Naive thymus-derived CD4-positive, alpha-beta T cell (primary cell): Measurements from ENCODE around the gene SPNS2. TPM values are rescaled to one million over a fixed set of nuclear protein-coding genes. Genes with fewer than 3 reads are reported as not detected.

Experiments
- ATAC-seq: fragments of 150-1000 bp; cut with Tn5 transposase; 2 replicates; pipeline ENCODE4 v1.10.0; 2021; ENCODE audit warnings: mild to moderate bottlenecking, moderate library complexity
- CTCF ChIA-PET: fragments of 350-600 bp; sonication (Branson Sonifier 250); formaldehyde crosslinking; loops from one replicate; lab custom pipeline; 2021; ENCODE audit warnings: antibody characterized with exemption; lab: Charles Lee
- POLR2A ChIA-PET: fragments of 350-600 bp; sonication (Branson Sonifier 250); formaldehyde crosslinking; loops from one replicate; lab custom pipeline; 2021; ENCODE audit warnings: antibody characterized with exemption, inconsistent platforms; lab: Charles Lee
- DNase-seq, 9 donors: peaks; one replicate each; pipeline versions ENCODE4 v3.0.0 to v3.0.0-alpha.2; 2020 to 2022; ENCODE audit warnings: mixed read lengths in 1 of 9
- H3K27ac ChIP-seq: one replicate; pipeline ENCODE4 v1.7.0; 2013; ENCODE audit warnings: mild to moderate bottlenecking, low read depth, low read length, moderate library complexity
- H3K27me3 ChIP-seq, 2 donors: one replicate each; pipeline ENCODE4 v1.7.0; 2013; ENCODE audit warnings: low read length in 2 of 2, mild to moderate bottlenecking in 2 of 2, moderate library complexity in 2 of 2; ENCODE audit not compliant: control insufficient read depth in 2 of 2, insufficient read depth in 2 of 2
- H3K36me3 ChIP-seq, 3 experiments: 1 replicate in 2 of 3; 2 replicates in 1 of 3; pipeline ENCODE4 v1.7.0; 2013; ENCODE audit warnings: low read length in 3 of 3, mild to moderate bottlenecking in 3 of 3, moderate library complexity in 1 of 3; ENCODE audit not compliant: insufficient read depth in 3 of 3, control insufficient read depth in 2 of 3
- H3K4me1 ChIP-seq, 2 donors: one replicate each; pipeline ENCODE4 v1.7.0; 2013; ENCODE audit warnings: low read length in 2 of 2, mild to moderate bottlenecking in 2 of 2, moderate library complexity in 1 of 2; ENCODE audit not compliant: control insufficient read depth in 2 of 2, insufficient read depth in 2 of 2
- H3K4me3 ChIP-seq: 2 replicates; pipeline ENCODE4 v1.7.0; 2013; ENCODE audit warnings: mild to moderate bottlenecking, low read length
- H3K9me3 ChIP-seq, 3 experiments: 1 replicate in 2 of 3; 2 replicates in 1 of 3; pipeline ENCODE4 v1.7.0; 2013; ENCODE audit warnings: low read length in 3 of 3; ENCODE audit not compliant: control insufficient read depth in 2 of 3
- H3K27ac Mint-ChIP-seq, 9 donors: one replicate each; pipeline ENCODE4 v1.8.0; 2020 to 2022; ENCODE audit warnings: mixed read lengths in 9 of 9, mild to moderate bottlenecking in 8 of 9, moderate library complexity in 5 of 9, inconsistent platforms in 2 of 9
- H3K27me3 Mint-ChIP-seq, 5 donors: one replicate each; pipeline ENCODE4 v1.8.0; 2021 to 2022; ENCODE audit warnings: mixed read lengths in 5 of 5, mild to moderate bottlenecking in 1 of 5
- H3K36me3 Mint-ChIP-seq, 5 donors: one replicate each; pipeline ENCODE4 v1.8.0; 2020 to 2022; ENCODE audit warnings: mixed read lengths in 5 of 5, mild to moderate bottlenecking in 3 of 5, inconsistent platforms in 1 of 5
- H3K4me1 Mint-ChIP-seq, 7 donors: one replicate each; pipeline ENCODE4 v1.8.0; 2020 to 2022; ENCODE audit warnings: mixed read lengths in 7 of 7, mild to moderate bottlenecking in 3 of 7, inconsistent platforms in 1 of 7
- H3K4me3 Mint-ChIP-seq, 10 donors: one replicate each; pipeline ENCODE4 v1.8.0; 2020 to 2022; ENCODE audit warnings: mild to moderate bottlenecking in 10 of 10, mixed read lengths in 10 of 10, moderate library complexity in 6 of 10, inconsistent platforms in 2 of 10
- H3K9me3 Mint-ChIP-seq, 11 donors: one replicate each; pipeline ENCODE4 v1.8.0; 2020 to 2022; ENCODE audit warnings: mixed read lengths in 11 of 11, mild to moderate bottlenecking in 4 of 11, inconsistent platforms in 1 of 11, moderate library complexity in 1 of 11
- intact Hi-C, 2 donors: fragments of 100-400 bp; cut with micrococcal nuclease; formaldehyde crosslinking; loops; one replicate each; pipeline ENCODE4 v1.15.1; 2023
- polyA plus RNA-seq, 2 donors: library from polyadenylated mRNA; unstranded; fragments of 300-500 nt; fragmentation: Illumina TruSeq; gene quantifications; one replicate each; pipeline ENCODE4 v1.2.3, GENCODE V29; 2021
- total RNA-seq, 6 experiments: library from RNA in 5 of 6; stranded (reverse) in 5 of 6; gene quantifications; 1 replicate in 5 of 6; 2 replicates in 1 of 6; pipeline ENCODE4 v1.2.3 and lab custom pipeline; 2021 to 2026

Gene SPNS2
- total RNA-seq (under 1 TPM in 4 of 5 experiments, not detected in 1; 0.19 to 0.56 (median 0.50) TPM), polyA plus RNA-seq (not detected), total RNA-seq (lab: John Stamatoyannopoulos, UW) (not detected)

- DNase-seq (peak; percentile 46 to 74 (median 66)), ATAC-seq (peak; percentile 96)
- Histone ChIP-seq H3K9me3 (no peaks in the 10 kb centered on the region), H3K27me3 (peaks cover 0 to 14% of the 10 kb centered on the region in 2 donors), H3K4me1 (peaks cover 15 to 17% of the 10 kb centered on the region in 2 donors), H3K4me3 (peak within 1 kb of the TSS; percentile 48), H3K36me3 (no peaks in the 10 kb centered on the region), H3K27ac (no peak within 1 kb of the TSS)
- Mint-ChIP-seq H3K27me3 (peaks cover 15 to 52% (median 26%) of the 10 kb centered on the region in 5 donors), H3K27ac (no peak within 1 kb of the TSS), H3K4me1 (peaks cover 13 to 26% (median 23%) of the 10 kb centered on the region in 7 donors), H3K36me3 (no peaks in the 10 kb centered on the region), H3K4me3 (peak within 1 kb of the TSS; percentile 77 to 92 (median 84)), H3K9me3 (no peaks in the 10 kb centered on the region)
- intact Hi-C loops = loop anchor here in 1 of 2 donors (1.0 to 10.0 kb wide), 3 partner anchors 12 to 126 kb away; partner anchors contain the start of gene MYBBP1A
- POLR2A ChIA-PET = interaction anchor here (1.0 to 1.6 kb wide), 4 partner anchors 12 to 205 kb away, joined by 3 to 10 read pairs (median 5); no protein-coding TSS in a partner anchor
- CTCF ChIA-PET = interaction anchor here (0.6 to 1.0 kb wide), 2 partner anchors 18 to 54 kb away, joined by 3 to 4 read pairs; no protein-coding TSS in a partner anchor
These were observed at the start of gene SPNS2 for GRCh38 chr17:4498461-4499397. Gene SPNS2 (plus strand): TSS chr17:4498881. CDS start chr17:4499048, 167 bp downstream.

- ChIA-PET POLR2A (interaction anchor here (0.6 to 0.7 kb wide), 2 partner anchors 8 to 611 kb away, joined by 4 to 6 read pairs; no protein-coding TSS in a partner anchor), CTCF (interaction anchor here (0.5 kb wide), 1 partner anchor 118 kb away, joined by 4 read pairs; no protein-coding TSS in a partner anchor)
- Histone ChIP-seq H3K27ac (no peak overlapping the region), H3K4me3 (no peak overlapping the region), H3K27me3 (no peaks in the 10 kb centered on the region), H3K9me3 (no peaks in the 10 kb centered on the region), H3K4me1 (no peaks in the 10 kb centered on the region), H3K36me3 (no peaks in the 10 kb centered on the region)
- intact Hi-C loops = no loop called here
- Mint-ChIP-seq H3K36me3 (no peaks in the 10 kb centered on the region), H3K27me3 (peaks cover 0 to 10% (median 0%) of the 10 kb centered on the region in 5 donors), H3K4me3 (no peak overlapping the region), H3K27ac (peak overlapping the region in 1 of 9 donors; percentile 5), H3K9me3 (no peaks in the 10 kb centered on the region), H3K4me1 (peaks cover 0 to 10% (median 0%) of the 10 kb centered on the region in 7 donors)
- DNase-seq = no peak
- ATAC-seq = no peak
These were observed 48.9 kb upstream of the SPNS2 start for GRCh38 chr17:4449736-4450135.

GRCh38 chr17:4450710-4451316 is 47.9 kb upstream of the SPNS2 start:
- Histone ChIP-seq H3K9me3 (no peaks in the 10 kb centered on the region), H3K4me3 (no peak overlapping the region), H3K27ac (no peak overlapping the region), H3K36me3 (no peaks in the 10 kb centered on the region), H3K27me3 (no peaks in the 10 kb centered on the region), H3K4me1 (no peaks in the 10 kb centered on the region)
- no peaks in the 10 kb centered on the region for H3K9me3 Mint-ChIP-seq
- peaks cover 0 to 8% (median 0%) of the 10 kb centered on the region in 7 donors for H3K4me1 Mint-ChIP-seq
- DNase-seq (no peak), ATAC-seq (no peak)
- intact Hi-C loops = no loop called here
- POLR2A ChIA-PET = no interaction called here
- no peaks in the 10 kb centered on the region for H3K36me3 Mint-ChIP-seq
- H3K4me3 Mint-ChIP-seq = no peak overlapping the region
- H3K27me3 Mint-ChIP-seq = peaks cover 0 to 10% (median 0%) of the 10 kb centered on the region in 5 donors
- CTCF ChIA-PET = no interaction called here
- H3K27ac Mint-ChIP-seq = no peak overlapping the region

GRCh38 chr17:4453812-4454591 is 44.7 kb upstream of the SPNS2 start:
- H3K9me3 Mint-ChIP-seq = no peaks in the 10 kb centered on the region
- peaks cover 0 to 10% (median 0%) of the 10 kb centered on the region in 5 donors for H3K27me3 Mint-ChIP-seq
- DNase-seq (no peak), ATAC-seq (no peak)
- H3K36me3 ChIP-seq = no peaks in the 10 kb centered on the region
- no peak overlapping the region for H3K27ac Mint-ChIP-seq
- H3K4me1 ChIP-seq = no peaks in the 10 kb centered on the region
- no peak overlapping the region for H3K4me3 Mint-ChIP-seq
- H3K9me3 ChIP-seq = no peaks in the 10 kb centered on the region
- intact Hi-C loops = no loop called here
- peaks cover 0 to 8% (median 0%) of the 10 kb centered on the region in 7 donors for H3K4me1 Mint-ChIP-seq
- CTCF ChIA-PET = interaction anchor here (0.7 kb wide), 2 partner anchors 106 to 646 kb away, joined by 3 to 4 read pairs; no protein-coding TSS in a partner anchor
- POLR2A ChIA-PET = no interaction called here
- H3K27me3 ChIP-seq = no peaks in the 10 kb centered on the region
- H3K27ac ChIP-seq = no peak overlapping the region
- no peak overlapping the region for H3K4me3 ChIP-seq
- H3K36me3 Mint-ChIP-seq = no peaks in the 10 kb centered on the region

GRCh38 chr17:4460661-4461060 is 38.0 kb upstream of the SPNS2 start:
- POLR2A ChIA-PET = no interaction called here
- ATAC-seq (no peak), DNase-seq (no peak)
- CTCF ChIA-PET = no interaction called here
- H3K36me3 ChIP-seq = no peaks in the 10 kb centered on the region
- H3K36me3 Mint-ChIP-seq = peaks cover 5 to 9% (median 6%) of the 10 kb centered on the region in 5 donors
- H3K27ac ChIP-seq = no peak overlapping the region
- H3K4me3 ChIP-seq = no peak overlapping the region
- H3K9me3 ChIP-seq = no peaks in the 10 kb centered on the region
- H3K27ac Mint-ChIP-seq = no peak overlapping the region
- H3K4me1 ChIP-seq = no peaks in the 10 kb centered on the region
- no peaks in the 10 kb centered on the region for H3K27me3 ChIP-seq
- intact Hi-C loops = no loop called here
- peaks cover 0 to 24% (median 12%) of the 10 kb centered on the region in 11 donors for H3K9me3 Mint-ChIP-seq
- no peak overlapping the region for H3K4me3 Mint-ChIP-seq
- H3K4me1 Mint-ChIP-seq = peaks cover 0 to 4% (median 0%) of the 10 kb centered on the region in 7 donors
- peaks cover 0 to 3% (median 0%) of the 10 kb centered on the region in 5 donors for H3K27me3 Mint-ChIP-seq
